HepG2 (cell line): Measurements from ENCODE around the gene LITAFD. TPM values are rescaled to one million over a fixed set of nuclear protein-coding genes. Genes with fewer than 3 reads are reported as not detected.

Experiments
- GABPB1 ChIP-seq: IDR thresholded peaks from 2 replicates; pipeline ENCODE4 v1.6.1; 2016; ENCODE audit warnings: mild to moderate bottlenecking, missing genetic modification reagents, moderate library complexity, missing compliant biosample characterization
- HNRNPK ChIP-seq: fragments of 200-400 bp; formaldehyde crosslinking; IDR thresholded peaks from 2 replicates; pipeline ENCODE4 v1.6.1; 2018; ENCODE audit warnings: low read length, low read depth, moderate library complexity, mild to moderate bottlenecking; ENCODE audit not compliant: poor library complexity, severe bottlenecking
- KDM5A ChIP-seq: fragments of 200-600 bp; sonication (generic); IDR thresholded peaks from 2 replicates; pipeline ENCODE4 v1.7.0; 2018; ENCODE audit warnings: antibody characterized with exemption, mild to moderate bottlenecking, low read length, borderline replicate concordance
- MATR3 ChIP-seq: sonication (generic); formaldehyde crosslinking; IDR thresholded peaks from 2 replicates; pipeline ENCODE4 v1.4.0; 2020; ENCODE audit warnings: missing genetic modification reagents
- NFE2L1 ChIP-seq: sonication (generic); formaldehyde crosslinking; IDR thresholded peaks from 2 replicates; pipeline ENCODE4 v1.4.0; 2020; ENCODE audit warnings: missing genetic modification reagents, mild to moderate bottlenecking, borderline replicate concordance
- PLSCR1 ChIP-seq: sonication (generic); formaldehyde crosslinking; IDR thresholded peaks from 2 replicates; pipeline ENCODE4 v1.5.0; 2020; ENCODE audit warnings: missing genetic modification reagents, mild to moderate bottlenecking, borderline replicate concordance
- RARG ChIP-seq: sonication (generic); formaldehyde crosslinking; IDR thresholded peaks from 2 replicates; pipeline ENCODE4 v1.4.0; 2020; ENCODE audit warnings: low read depth, mild to moderate bottlenecking, missing genetic modification reagents
- RFX1 ChIP-seq: fragments of 450-650 bp; IDR thresholded peaks from 2 replicates; pipeline ENCODE4 v1.6.1; 2017
- RXRA ChIP-seq: sonication (generic); formaldehyde crosslinking; IDR thresholded peaks from 2 replicates; pipeline ENCODE4 v1.5.1; 2020; ENCODE audit warnings: missing genetic modification reagents
- SRSF9 ChIP-seq: fragments of 200-400 bp; formaldehyde crosslinking; IDR thresholded peaks from 2 replicates; pipeline ENCODE4 v1.6.1; 2018; ENCODE audit warnings: borderline replicate concordance, mild to moderate bottlenecking, low read depth, low read length; ENCODE audit not compliant: insufficient read depth, poor library complexity, severe bottlenecking
- STAT6 ChIP-seq: sonication (generic); formaldehyde crosslinking; IDR thresholded peaks from 2 replicates; pipeline ENCODE4 v1.4.0; 2020; ENCODE audit warnings: missing genetic modification reagents, mild to moderate bottlenecking, borderline replicate concordance
- TMF1 ChIP-seq: sonication (generic); formaldehyde crosslinking; IDR thresholded peaks from 2 replicates; pipeline ENCODE4 v1.8.1; 2022; ENCODE audit warnings: low read depth, missing genetic modification reagents
- U2AF1 ChIP-seq: fragments of 200-400 bp; formaldehyde crosslinking; optimal IDR thresholded peaks from 2 replicates; pipeline ENCODE3; 2017; ENCODE audit warnings: mild to moderate bottlenecking, low read depth, low read length
- ZBED4 ChIP-seq: sonication (generic); formaldehyde crosslinking; IDR thresholded peaks from 2 replicates; pipeline ENCODE4 v1.4.0; 2020; ENCODE audit warnings: missing genetic modification reagents, borderline replicate concordance
- ZBTB39 ChIP-seq: sonication (generic); formaldehyde crosslinking; IDR thresholded peaks from 2 replicates; pipeline ENCODE4 v1.5.0; 2020; ENCODE audit warnings: missing genetic modification reagents
- ZFYVE20 ChIP-seq: sonication (generic); formaldehyde crosslinking; IDR thresholded peaks from 2 replicates; pipeline ENCODE4 v1.8.0; 2023; ENCODE audit warnings: low read depth, mild to moderate bottlenecking, moderate library complexity, missing genetic modification reagents, borderline replicate concordance
- ZNF296 ChIP-seq: sonication (generic); formaldehyde crosslinking; conservative IDR thresholded peaks from 2 replicates; pipeline ENCODE4 v1.5.0; 2020; ENCODE audit warnings: mild to moderate bottlenecking, missing genetic modification reagents
- ZNF629 ChIP-seq: sonication (generic); formaldehyde crosslinking; conservative IDR thresholded peaks from 2 replicates; pipeline ENCODE4 v1.5.0; 2020; ENCODE audit warnings: missing genetic modification reagents
- ZNF674 ChIP-seq: sonication (generic); formaldehyde crosslinking; IDR thresholded peaks from 2 replicates; pipeline ENCODE4 v1.5.0; 2020; ENCODE audit warnings: low read depth, mild to moderate bottlenecking, missing genetic modification reagents
- polyA plus RNA-seq, 8 experiments: library from polyadenylated mRNA; depleted of rRNA in 3 of 8; stranded (reverse) in 7 of 8; unstranded in 1 of 8; fragments of >200 nt; fragmentation: Illumina TruSeq in 4 of 8; extraction: Trizol in 4 of 8; gene quantifications; 2 replicates each; pipeline versions ENCODE4 v1.2.1 to v1.2.3, GENCODE V29; 2011 to 2016; ENCODE audit warnings: low read depth in 4 of 8, missing spikeins in 1 of 8, mixed read lengths in 1 of 8; ENCODE audit not compliant: insufficient read depth in 1 of 8
- total RNA-seq, 5 experiments: library from RNA; depleted of rRNA; stranded (reverse); fragments of >200 nt; fragmentation: Illumina TruSeq; extraction: Trizol; gene quantifications; 2 replicates each; pipeline ENCODE4 v1.2.3, GENCODE V29; 2016; ENCODE audit warnings: low read depth in 1 of 5

LITAFD gene
- total and polyA plus RNA-seq, 2 of the 13 experiments (the other 11 are each of a cell fraction or from before 2014, with no cell fraction given), result not detected

GRCh38 chr16:8850279-8850885, 31.8 kb upstream of the LITAFD start (continued):
- TF ChIP-seq RARG (CRISPR knock-in tag) (0 out of 2 replicates have a peak, but pooled peaks have one; percentile 22), TMF1 (CRISPR knock-in tag) (peak; percentile 89), SRSF9 (no peak), PLSCR1 (CRISPR knock-in tag) (no peak), ZNF296 (CRISPR knock-in tag) (no peak), ZNF629 (CRISPR knock-in tag) (peak; percentile 89), RXRA (CRISPR knock-in tag) (peak; percentile 100), ZBTB39 (no peak), NFE2L1 (CRISPR knock-in tag) (peak; percentile 55; the same call in 1 of the 2 replicates), STAT6 (CRISPR knock-in tag) (0 out of 2 replicates have a peak, but pooled peaks have one; percentile 20), ZNF674 (CRISPR knock-in tag) (no peak), ZBED4 (CRISPR knock-in tag) (peak; percentile 87; the same call in 1 of the 2 replicates), MATR3 (no peak), ZFYVE20 (no peak), U2AF1 (no peak), RFX1 (no peak), KDM5A (no peak), GABPB1 (CRISPR knock-in tag) (peak; percentile 69), HNRNPK (no peak)
